BJ (cell line): ENCODE data around the gene MTMR1. TPM values are rescaled to one million over a fixed set of nuclear protein-coding genes. Genes with fewer than 3 reads are reported as not detected.

Experiments used
- CTCF ChIA-PET: fragments of 350-600 bp; formaldehyde crosslinking; extraction: SDS; loops from one replicate; lab custom pipeline; 2021; ENCODE audit warnings: antibody characterized with exemption, inconsistent platforms; lab: Yijun Ruan, JAX
- POLR2A ChIA-PET: fragments of 300-600 bp; sonication (Branson Sonifier 250); formaldehyde crosslinking; extraction: SDS; loops from one replicate; lab custom pipeline; 2021; ENCODE audit warnings: antibody characterized with exemption; lab: Charles Lee
- DNase-seq: peaks from one replicate; pipeline ENCODE4 v3.0.0-alpha.2; 2011; ENCODE audit warnings: low read depth
- H3K27me3 ChIP-seq: 2 replicates; pipeline ENCODE4 v1.6.0; 2011; ENCODE audit warnings: low read length; ENCODE audit not compliant: control insufficient read depth, insufficient read depth
- H3K36me3 ChIP-seq: 2 replicates; pipeline ENCODE4 v1.5.1; 2011; ENCODE audit warnings: low read length; ENCODE audit not compliant: control insufficient read depth, insufficient read depth
- H3K4me3 ChIP-seq: 2 replicates; pipeline ENCODE4 v1.5.1; 2011; ENCODE audit warnings: low read depth, mild to moderate bottlenecking, control low read depth, low read length
- polyA plus RNA-seq: library from polyadenylated mRNA; depleted of rRNA; stranded (reverse); fragments of >200 nt; gene quantifications from 2 replicates; pipeline ENCODE4 v1.2.3, GENCODE V29; 2011
- TF ChIP-seq, protein P1 (sequence below): IDR thresholded peaks from 2 replicates; pipeline ENCODE4 v1.5.1; 2011; ENCODE audit warnings: low read depth, mild to moderate bottlenecking, control low read depth, inconsistent platforms, low read length, moderate library complexity; ENCODE audit not compliant: insufficient read depth

MTMR1 gene
- polyA plus RNA-seq, 1 experiment = 14.2 TPM

DNA sequence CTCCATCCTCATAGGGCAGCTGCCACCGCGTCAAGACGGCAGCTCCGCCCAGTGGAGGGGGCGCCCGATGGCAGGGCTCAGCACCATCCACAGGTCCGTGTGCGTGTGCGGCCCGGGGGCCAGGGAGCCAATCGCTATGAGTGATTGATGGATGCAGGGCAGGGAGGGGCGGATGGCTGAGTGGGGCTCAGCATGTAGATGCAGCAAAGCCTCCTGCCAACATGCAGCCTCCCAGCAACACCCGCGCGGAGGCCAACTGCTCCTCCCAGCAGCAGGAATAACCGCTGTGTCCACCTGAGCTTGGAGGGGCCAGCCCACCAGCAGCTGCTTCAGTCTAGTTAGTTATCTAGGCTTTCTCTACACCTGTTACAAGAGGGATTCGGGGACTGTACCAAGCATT, 77.4 kb downstream of the MTMR1 start:
- Histone ChIP-seq H3K4me3 (no peak overlapping the region), H3K27me3 (no peaks in the 10 kb centered on the region), H3K36me3 (peaks cover 2% of the 10 kb centered on the region; the same call in 1 of the 2 replicates)
- TF ChIP-seq, protein P1, sequence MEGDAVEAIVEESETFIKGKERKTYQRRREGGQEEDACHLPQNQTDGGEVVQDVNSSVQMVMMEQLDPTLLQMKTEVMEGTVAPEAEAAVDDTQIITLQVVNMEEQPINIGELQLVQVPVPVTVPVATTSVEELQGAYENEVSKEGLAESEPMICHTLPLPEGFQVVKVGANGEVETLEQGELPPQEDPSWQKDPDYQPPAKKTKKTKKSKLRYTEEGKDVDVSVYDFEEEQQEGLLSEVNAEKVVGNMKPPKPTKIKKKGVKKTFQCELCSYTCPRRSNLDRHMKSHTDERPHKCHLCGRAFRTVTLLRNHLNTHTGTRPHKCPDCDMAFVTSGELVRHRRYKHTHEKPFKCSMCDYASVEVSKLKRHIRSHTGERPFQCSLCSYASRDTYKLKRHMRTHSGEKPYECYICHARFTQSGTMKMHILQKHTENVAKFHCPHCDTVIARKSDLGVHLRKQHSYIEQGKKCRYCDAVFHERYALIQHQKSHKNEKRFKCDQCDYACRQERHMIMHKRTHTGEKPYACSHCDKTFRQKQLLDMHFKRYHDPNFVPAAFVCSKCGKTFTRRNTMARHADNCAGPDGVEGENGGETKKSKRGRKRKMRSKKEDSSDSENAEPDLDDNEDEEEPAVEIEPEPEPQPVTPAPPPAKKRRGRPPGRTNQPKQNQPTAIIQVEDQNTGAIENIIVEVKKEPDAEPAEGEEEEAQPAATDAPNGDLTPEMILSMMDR = no peak
- ChIA-PET CTCF (interaction anchor here (1.1 to 4.3 kb wide), 4 partner anchors 59 to 312 kb away, joined by 3 to 21 read pairs (median 8); no protein-coding TSS in a partner anchor), POLR2A (no interaction called here)
- DNase-seq = no peak

GRCh38 chrX:150771116-150771515, 77.9 kb downstream of the MTMR1 start:
- Histone ChIP-seq H3K36me3 (peaks cover 2% of the 10 kb centered on the region; the same call in 1 of the 2 replicates), H3K4me3 (no peak overlapping the region), H3K27me3 (no peaks in the 10 kb centered on the region)
- ChIA-PET POLR2A (no interaction called here), CTCF (interaction anchor here (1.6 to 7.4 kb wide), 5 partner anchors 59 to 312 kb away, joined by 3 to 91 read pairs (median 8); no protein-coding TSS in a partner anchor)
- TF ChIP-seq, protein P1 = no peak
- no peak for DNase-seq

GRCh38 chrX:150772150-150772970, 79.2 kb downstream of the MTMR1 start:
- TF ChIP-seq, protein P1 = peak; percentile 85
- Histone ChIP-seq H3K27me3 (no peaks in the 10 kb centered on the region), H3K36me3 (peaks cover 2% of the 10 kb centered on the region; the same call in 1 of the 2 replicates), H3K4me3 (no peak overlapping the region)
- no peak for DNase-seq
- ChIA-PET POLR2A (interaction anchor here (0.6 kb wide), 1 partner anchor 9 kb away, joined by 3 read pairs; no protein-coding TSS in a partner anchor), CTCF (interaction anchor here (0.6 to 7.4 kb wide), 20 partner anchors 8 to 338 kb away, joined by 3 to 91 read pairs (median 4); no protein-coding TSS in a partner anchor)

DNA sequence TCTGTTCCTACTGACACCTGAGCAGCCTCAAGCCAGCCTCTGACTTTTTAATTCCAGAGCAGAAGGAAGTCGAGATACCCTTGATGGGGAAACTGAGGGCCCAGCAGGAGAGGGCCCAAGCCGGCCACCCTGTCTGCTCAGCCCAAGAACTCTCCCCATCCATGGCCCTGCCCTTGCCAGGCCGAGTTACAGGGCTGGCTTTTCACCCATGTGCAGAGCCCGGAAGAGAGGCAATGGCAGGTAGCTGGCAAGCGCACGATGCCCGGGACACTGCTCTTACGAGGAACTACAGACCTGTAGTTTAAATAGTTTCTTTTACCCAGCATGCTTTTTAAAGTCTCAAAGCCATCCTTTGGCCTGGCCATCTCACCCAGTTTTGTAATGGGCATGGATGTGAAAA, 79.9 kb downstream of the MTMR1 start:
- ChIA-PET CTCF (interaction anchor here (1.2 to 7.4 kb wide), 6 partner anchors 12 to 337 kb away, joined by 3 to 91 read pairs (median 7); no protein-coding TSS in a partner anchor), POLR2A (no interaction called here)
- Histone ChIP-seq H3K27me3 (no peaks in the 10 kb centered on the region), H3K4me3 (no peak overlapping the region), H3K36me3 (peaks cover 2% of the 10 kb centered on the region; the same call in 1 of the 2 replicates)
- DNase-seq = no peak
- TF ChIP-seq, protein P1 = no peak

DNA sequence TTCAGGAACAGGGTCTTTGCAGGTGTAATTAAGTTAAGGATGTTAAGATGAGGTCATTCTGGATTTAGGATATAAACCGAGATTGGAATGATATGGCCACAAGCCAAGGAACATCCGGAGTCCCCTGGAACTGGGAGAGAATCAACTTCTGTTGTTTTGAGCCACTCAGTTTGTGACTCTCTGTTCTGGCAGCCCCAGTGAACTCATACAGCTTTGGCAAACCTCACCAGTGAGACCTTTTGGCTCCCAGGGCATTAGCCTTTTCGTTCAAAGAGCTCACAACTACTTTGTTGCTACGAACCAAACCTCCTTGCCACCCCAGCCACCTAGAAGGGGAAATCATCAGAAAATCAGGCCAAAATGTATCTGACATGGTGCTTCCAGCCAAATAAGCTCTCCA, 80.4 kb downstream of the MTMR1 start:
- CTCF ChIA-PET = interaction anchor here (0.6 to 7.4 kb wide), 2 partner anchors 310 to 1412 kb away, joined by 3 to 91 read pairs; no protein-coding TSS in a partner anchor
- H3K4me3 ChIP-seq = no peak overlapping the region
- no peak for DNase-seq
- TF ChIP-seq, protein P1 = no peak
- POLR2A ChIA-PET = no interaction called here
- peaks cover 2% of the 10 kb centered on the region; the same call in 1 of the 2 replicates for H3K36me3 ChIP-seq
- H3K27me3 ChIP-seq = no peaks in the 10 kb centered on the region
